ENCODE data around the gene KLHDC8B. TPM values are rescaled to one million over a fixed set of nuclear protein-coding genes. Genes with fewer than 3 reads are reported as not detected.

Gene KLHDC8B
- total and polyA plus RNA-seq, 9 of the 15 experiments (the other 6 are each of a cell fraction or from before 2014, with no cell fraction given): 6.9 to 34.8 (median 25.2) TPM

DNA sequence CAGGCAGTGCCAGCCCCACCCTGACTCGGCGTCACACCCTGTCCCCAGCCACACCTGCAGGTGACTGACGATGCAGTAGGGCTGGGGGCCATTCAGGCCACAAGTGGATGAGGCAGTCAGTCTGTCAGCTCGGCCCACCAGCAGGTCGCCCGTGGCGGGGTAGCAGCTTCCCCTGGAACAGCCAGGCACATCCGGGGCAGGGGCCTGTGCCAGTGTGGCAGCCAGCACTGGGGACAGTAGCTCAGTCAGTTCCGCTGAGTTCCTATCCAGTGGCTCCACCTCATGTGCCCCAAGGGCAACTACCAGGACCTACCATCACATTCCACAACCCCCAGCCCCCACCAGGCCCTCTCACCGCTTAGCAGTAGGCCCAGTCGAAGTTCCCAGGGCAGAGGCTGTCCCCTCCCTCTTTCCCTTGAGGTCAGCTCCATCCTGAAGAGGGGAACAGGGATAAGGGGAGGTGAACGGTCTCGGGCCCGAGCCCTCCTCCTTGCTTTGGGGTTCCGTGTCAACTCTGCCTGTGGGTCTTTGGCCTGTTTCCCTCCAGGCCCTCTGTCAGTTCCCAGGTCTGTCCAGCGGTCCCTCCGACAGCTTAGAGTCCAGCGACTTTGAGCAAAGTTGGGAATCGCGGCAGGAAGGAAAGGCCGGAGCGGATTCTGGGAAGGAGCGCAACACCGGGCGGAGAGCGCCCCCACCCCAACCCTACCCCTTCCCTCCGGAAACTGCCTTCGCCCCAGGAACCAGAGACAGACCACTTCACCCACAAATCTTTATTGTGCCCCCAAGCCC is 38.8 kb upstream of the KLHDC8B start, which contains the start of gene LAMB2 (continued):
- TF ChIP-seq ZNF780A (CRISPR knock-in tag; IDR thresholded peaks at IDR 0.05) (no peak), C11orf30 (IDR thresholded peaks at IDR 0.05; ENCODE audit: low read depth) (no peak), FOSL1 (tag; conservative IDR thresholded peaks at IDR 0.05) (no peak), ZNF217 (CRISPR knock-in tag; IDR thresholded peaks at IDR 0.05) (no peak), TSC22D4 (tag; IDR thresholded peaks at IDR 0.05) (no peak), KLF1 (tag; IDR thresholded peaks at IDR 0.05) (no peak), SIX5 (IDR thresholded peaks at IDR 0.05; ENCODE audit: borderline replicate concordance in 1 of 2, insufficient read depth in 1 of 2, low read depth in 1 of 2, low read length in 2 of 2) (no peak), RBM22 (IDR thresholded peaks at IDR 0.05; ENCODE audit: low read depth, low read length, poor library complexity, severe bottlenecking) (no peak), HIVEP1 (CRISPR knock-in tag; IDR thresholded peaks at IDR 0.05) (no peak), ZNF668 (CRISPR knock-in tag; IDR thresholded peaks at IDR 0.05) (no peak), RB1 (IDR thresholded peaks at IDR 0.05; ENCODE audit: low read depth) (peak; percentile 48; the same call in 1 of the 2 replicates), NFATC3 (IDR thresholded peaks at IDR 0.05) (no peak), ZSCAN29 (IDR thresholded peaks at IDR 0.05) (no peak), RAD21 (CRISPR knock-in tag; conservative IDR thresholded peaks at IDR 0.05 in 1 of 2, IDR thresholded peaks at IDR 0.05 in 1 of 2) (no peak), THAP7 (CRISPR knock-in tag; IDR thresholded peaks at IDR 0.05) (no peak), NEUROD1 (IDR thresholded peaks at IDR 0.05; ENCODE audit: borderline replicate concordance, low read depth, low read length, partially characterized antibody) (peak; percentile 87), FOXJ2 (tag; IDR thresholded peaks at IDR 0.05) (no peak), L3MBTL2 (IDR thresholded peaks at IDR 0.05) (peak; percentile 37; the same call in 1 of the 2 replicates), PHB2 (IDR thresholded peaks at IDR 0.05; ENCODE audit: low read depth) (no peak), TGIF2 (CRISPR knock-in tag; IDR thresholded peaks at IDR 0.05) (no peak), ZNF274 (IDR thresholded peaks at IDR 0.05; ENCODE audit: borderline replicate concordance, low read depth, low read length) (no peak)
- TF ChIP-seq, protein P1, sequence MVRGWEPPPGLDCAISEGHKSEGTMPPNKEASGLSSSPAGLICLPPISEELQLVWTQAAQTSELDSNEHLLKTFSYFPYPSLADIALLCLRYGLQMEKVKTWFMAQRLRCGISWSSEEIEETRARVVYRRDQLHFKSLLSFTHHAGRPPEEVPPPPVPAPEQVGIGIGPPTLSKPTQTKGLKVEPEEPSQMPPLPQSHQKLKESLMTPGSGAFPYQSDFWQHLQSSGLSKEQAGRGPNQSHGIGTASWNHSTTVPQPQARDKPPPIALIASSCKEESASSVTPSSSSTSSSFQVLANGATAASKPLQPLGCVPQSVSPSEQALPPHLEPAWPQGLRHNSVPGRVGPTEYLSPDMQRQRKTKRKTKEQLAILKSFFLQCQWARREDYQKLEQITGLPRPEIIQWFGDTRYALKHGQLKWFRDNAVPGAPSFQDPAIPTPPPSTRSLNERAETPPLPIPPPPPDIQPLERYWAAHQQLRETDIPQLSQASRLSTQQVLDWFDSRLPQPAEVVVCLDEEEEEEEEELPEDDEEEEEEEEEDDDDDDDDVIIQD (CRISPR knock-in tag; IDR thresholded peaks at IDR 0.05): no peak
- TF ChIP-seq, protein P2, sequence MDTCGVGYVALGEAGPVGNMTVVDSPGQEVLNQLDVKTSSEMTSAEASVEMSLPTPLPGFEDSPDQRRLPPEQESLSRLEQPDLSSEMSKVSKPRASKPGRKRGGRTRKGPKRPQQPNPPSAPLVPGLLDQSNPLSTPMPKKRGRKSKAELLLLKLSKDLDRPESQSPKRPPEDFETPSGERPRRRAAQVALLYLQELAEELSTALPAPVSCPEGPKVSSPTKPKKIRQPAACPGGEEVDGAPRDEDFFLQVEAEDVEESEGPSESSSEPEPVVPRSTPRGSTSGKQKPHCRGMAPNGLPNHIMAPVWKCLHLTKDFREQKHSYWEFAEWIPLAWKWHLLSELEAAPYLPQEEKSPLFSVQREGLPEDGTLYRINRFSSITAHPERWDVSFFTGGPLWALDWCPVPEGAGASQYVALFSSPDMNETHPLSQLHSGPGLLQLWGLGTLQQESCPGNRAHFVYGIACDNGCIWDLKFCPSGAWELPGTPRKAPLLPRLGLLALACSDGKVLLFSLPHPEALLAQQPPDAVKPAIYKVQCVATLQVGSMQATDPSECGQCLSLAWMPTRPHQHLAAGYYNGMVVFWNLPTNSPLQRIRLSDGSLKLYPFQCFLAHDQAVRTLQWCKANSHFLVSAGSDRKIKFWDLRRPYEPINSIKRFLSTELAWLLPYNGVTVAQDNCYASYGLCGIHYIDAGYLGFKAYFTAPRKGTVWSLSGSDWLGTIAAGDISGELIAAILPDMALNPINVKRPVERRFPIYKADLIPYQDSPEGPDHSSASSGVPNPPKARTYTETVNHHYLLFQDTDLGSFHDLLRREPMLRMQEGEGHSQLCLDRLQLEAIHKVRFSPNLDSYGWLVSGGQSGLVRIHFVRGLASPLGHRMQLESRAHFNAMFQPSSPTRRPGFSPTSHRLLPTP (IDR thresholded peaks at IDR 0.05; ENCODE audit: borderline replicate concordance, extremely low read depth, insufficient read length): no peak

Data from K562 (cell line).